HCT116 (cell line): ENCODE measurements around the gene PCDHGA1.

Source experiments
- CEBPB ChIP-seq: IDR thresholded peaks from 2 replicates; pipeline ENCODE4 v1.6.1; 2012; ENCODE audit warnings: low read depth
- CTCF ChIP-seq, 3 experiments: fragments of 200-600 bp in 1 of 3; sonication (generic) in 1 of 3; IDR thresholded peaks in 2 of 3; conservative IDR thresholded peaks in 1 of 3; 2 replicates each; pipeline ENCODE4 v1.5.1; 2012 to 2017; ENCODE audit warnings: low read depth in 2 of 3, low read length in 2 of 3, antibody characterized with exemption in 1 of 3, borderline replicate concordance in 1 of 3, control low read depth in 1 of 3, mild to moderate bottlenecking in 1 of 3, mixed read lengths in 1 of 3, mixed run types in 1 of 3, moderate library complexity in 1 of 3; ENCODE audit not compliant: insufficient read depth in 1 of 3
- EZH2 ChIP-seq: fragments of 200-600 bp; sonication (generic); IDR thresholded peaks from 2 replicates; pipeline ENCODE4 v1.6.1; 2017; ENCODE audit warnings: antibody characterized with exemption, mixed run types
- MAX ChIP-seq: IDR thresholded peaks from 2 replicates; pipeline ENCODE4 v1.6.1; 2012
- POLR2A ChIP-seq: IDR thresholded peaks from 2 replicates; pipeline ENCODE4 v1.7.0; 2011; ENCODE audit warnings: borderline replicate concordance; ENCODE audit not compliant: insufficient read depth, insufficient read length; ENCODE audit errors: extremely low read depth
- POLR2AphosphoS5 ChIP-seq: IDR thresholded peaks from 2 replicates; pipeline ENCODE4 v1.6.1; 2011; ENCODE audit warnings: mild to moderate bottlenecking, low read depth, low read length, moderate library complexity
- RAD21 ChIP-seq: IDR thresholded peaks from 2 replicates; pipeline ENCODE4 v1.6.1; 2012; ENCODE audit warnings: low read depth, mild to moderate bottlenecking
- REST ChIP-seq: IDR thresholded peaks from 2 replicates; pipeline ENCODE4 v1.6.1; 2012; ENCODE audit warnings: low read depth
- SIN3A ChIP-seq: IDR thresholded peaks from 2 replicates; pipeline ENCODE4 v1.6.1; 2012; ENCODE audit warnings: low read depth
- SP1 ChIP-seq: IDR thresholded peaks from 2 replicates; pipeline ENCODE4 v1.6.1; 2012; ENCODE audit warnings: low read depth
- TCF7L2 ChIP-seq: IDR thresholded peaks from 2 replicates; pipeline ENCODE4 v1.7.0; 2011; ENCODE audit warnings: borderline replicate concordance, inconsistent platforms; ENCODE audit not compliant: insufficient read depth, insufficient read length; ENCODE audit errors: extremely low read depth
- YY1 ChIP-seq: IDR thresholded peaks from 2 replicates; pipeline ENCODE4 v1.6.1; 2011; ENCODE audit warnings: low read length, low read depth, moderate library complexity, mild to moderate bottlenecking; ENCODE audit not compliant: insufficient replicate concordance; ENCODE audit errors: extremely low read depth
- ZBTB33 ChIP-seq: IDR thresholded peaks from 2 replicates; pipeline ENCODE4 v1.6.1; 2011; ENCODE audit warnings: mild to moderate bottlenecking, low read length, moderate library complexity; ENCODE audit not compliant: insufficient replicate concordance; ENCODE audit errors: extremely low read depth

- TF ChIP-seq CTCF (IDR thresholded peaks at IDR 0.05 in 2 of 3, conservative IDR thresholded peaks at IDR 0.05 in 1 of 3; ENCODE audit: borderline replicate concordance in 1 of 3, insufficient read depth in 1 of 3, low read depth in 2 of 3, low read length in 2 of 3), result no peak
- no peak for TF ChIP-seq CEBPB
- no peak for TF ChIP-seq RAD21
- no peak for TF ChIP-seq MAX
- TF ChIP-seq POLR2A, result no peak
- no peak for TF ChIP-seq REST
- no peak for TF ChIP-seq YY1
- TF ChIP-seq POLR2AphosphoS5, result no peak
- TF ChIP-seq ZBTB33, result no peak
- TF ChIP-seq SIN3A, result no peak
- no peak for TF ChIP-seq TCF7L2
- no peak for TF ChIP-seq SP1
- no peak for TF ChIP-seq EZH2
These were observed 146.8 kb downstream of the PCDHGA1 start for GRCh38 chr5:141477044-141477575.
